Prostate gland (tissue), 2 donors: ENCODE measurements around the gene PHLPP1.

ENCODE experiments used
- POLR2AphosphoS5 ChIP-seq: sonication (generic); formaldehyde crosslinking; IDR thresholded peaks from one replicate; pipeline ENCODE4 v1.6.1; 2017; ENCODE audit warnings: antibody characterized with exemption
- TF ChIP-seq, protein P1 (sequence below), 4 experiments: fragments of 200-600 bp in 2 of 4; fragments of 450-650 bp in 2 of 4; sonication (generic) in 2 of 4; IDR thresholded peaks; 1 replicate in 3 of 4; 2 replicates in 1 of 4; pipeline ENCODE4 v1.5.1; 2016 to 2019; ENCODE audit warnings: antibody characterized with exemption in 4 of 4, mild to moderate bottlenecking in 2 of 4, moderate library complexity in 2 of 4

- TF ChIP-seq, protein P1, sequence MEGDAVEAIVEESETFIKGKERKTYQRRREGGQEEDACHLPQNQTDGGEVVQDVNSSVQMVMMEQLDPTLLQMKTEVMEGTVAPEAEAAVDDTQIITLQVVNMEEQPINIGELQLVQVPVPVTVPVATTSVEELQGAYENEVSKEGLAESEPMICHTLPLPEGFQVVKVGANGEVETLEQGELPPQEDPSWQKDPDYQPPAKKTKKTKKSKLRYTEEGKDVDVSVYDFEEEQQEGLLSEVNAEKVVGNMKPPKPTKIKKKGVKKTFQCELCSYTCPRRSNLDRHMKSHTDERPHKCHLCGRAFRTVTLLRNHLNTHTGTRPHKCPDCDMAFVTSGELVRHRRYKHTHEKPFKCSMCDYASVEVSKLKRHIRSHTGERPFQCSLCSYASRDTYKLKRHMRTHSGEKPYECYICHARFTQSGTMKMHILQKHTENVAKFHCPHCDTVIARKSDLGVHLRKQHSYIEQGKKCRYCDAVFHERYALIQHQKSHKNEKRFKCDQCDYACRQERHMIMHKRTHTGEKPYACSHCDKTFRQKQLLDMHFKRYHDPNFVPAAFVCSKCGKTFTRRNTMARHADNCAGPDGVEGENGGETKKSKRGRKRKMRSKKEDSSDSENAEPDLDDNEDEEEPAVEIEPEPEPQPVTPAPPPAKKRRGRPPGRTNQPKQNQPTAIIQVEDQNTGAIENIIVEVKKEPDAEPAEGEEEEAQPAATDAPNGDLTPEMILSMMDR (IDR thresholded peaks at IDR 0.05) = no peak
- TF ChIP-seq POLR2AphosphoS5 = no peak
These were observed 84.6 kb downstream of the PHLPP1 start for GRCh38 chr18:62799977-62800376.
